PC-3 (cell line): ENCODE results near the gene IRS2. TPM values are rescaled to one million over a fixed set of nuclear protein-coding genes. Genes with fewer than 3 reads are reported as not detected.

Source experiments
- ATAC-seq: fragments of 200-7000 bp; cut with Tn5 transposase; 2 replicates; pipeline ENCODE4 v1.9.1; 2020; ENCODE audit warnings: mild to moderate bottlenecking, moderate library complexity
- BruUV-seq: library from RNA; stranded (reverse); fragments of 400-500 nt; replicated peaks from 2 replicates; lab custom pipeline; 2021; lab: Mats Ljungman, UMichigan
- CTCF ChIA-PET: fragments of 300-600 bp; sonication (Branson Sonifier 250); formaldehyde crosslinking; loops from one replicate; lab custom pipeline; 2022; ENCODE audit warnings: antibody characterized with exemption; lab: Charles Lee
- POLR2A ChIA-PET: fragments of 300-600 bp; sonication (Branson Sonifier 250); formaldehyde crosslinking; loops from one replicate; lab custom pipeline; 2022; ENCODE audit warnings: antibody characterized with exemption; ENCODE audit not compliant: unreplicated experiment; lab: Charles Lee
- DNase-seq: peaks from one replicate; pipeline ENCODE4 v3.0.0-alpha.2; 2015
- H2AFZ ChIP-seq: fragments of 300-600 bp; sonication (generic); 2 replicates; pipeline ENCODE4 v1.6.0; 2016; ENCODE audit warnings: antibody characterized with exemption, low read length
- H3F3A ChIP-seq: fragments of 300-600 bp; sonication (generic); one replicate; pipeline ENCODE4 v1.6.0; 2017; ENCODE audit warnings: antibody characterized with exemption, low read length, control low read depth, mild to moderate bottlenecking; ENCODE audit not compliant: unreplicated experiment
- H3K27ac ChIP-seq: fragments of 300-600 bp; sonication (generic); 2 replicates; pipeline ENCODE4 v1.5.1; 2016; ENCODE audit warnings: mild to moderate bottlenecking, low read length
- H3K27me3 ChIP-seq: fragments of 300-600 bp; sonication (generic); 2 replicates; pipeline ENCODE4 v1.6.1; 2016; ENCODE audit warnings: low read length, mixed read lengths
- H3K36me3 ChIP-seq: fragments of 300-600 bp; sonication (generic); 2 replicates; pipeline ENCODE4 v1.6.1; 2016; ENCODE audit warnings: low read depth, mixed run types, low read length, mixed read lengths
- H3K4me1 ChIP-seq: fragments of 300-600 bp; sonication (generic); 2 replicates; pipeline ENCODE4 v1.5.1; 2016; ENCODE audit warnings: low read length; ENCODE audit not compliant: insufficient read depth
- H3K4me2 ChIP-seq: fragments of 300-600 bp; sonication (generic); 2 replicates; pipeline ENCODE4 v1.6.0; 2016; ENCODE audit warnings: low read length
- H3K4me3 ChIP-seq: fragments of 300-600 bp; sonication (generic); 2 replicates; pipeline ENCODE4 v1.5.1; 2016; ENCODE audit warnings: mild to moderate bottlenecking, low read length, mixed read lengths
- H3K79me2 ChIP-seq: fragments of 300-600 bp; sonication (generic); 2 replicates; pipeline ENCODE4 v1.6.1; 2017; ENCODE audit warnings: low read length, mixed read lengths
- H3K9ac ChIP-seq: fragments of 300-600 bp; sonication (generic); 2 replicates; pipeline ENCODE4 v1.6.0; 2016; ENCODE audit warnings: mild to moderate bottlenecking, low read length
- H3K9me2 ChIP-seq: fragments of 300-600 bp; sonication (generic); replicated peaks from 2 replicates; pipeline ENCODE4 v1.6.1; 2016; ENCODE audit warnings: mixed run types, low read length, mixed read lengths
- H3K9me3 ChIP-seq: fragments of 300-600 bp; sonication (generic); 2 replicates; pipeline ENCODE4 v1.6.1; 2016; ENCODE audit warnings: low read length, mixed read lengths
- H4K20me1 ChIP-seq: fragments of 300-600 bp; sonication (generic); 2 replicates; pipeline ENCODE4 v1.6.1; 2016; ENCODE audit warnings: low read length, mixed read lengths
- CTCF ChIP-seq: fragments of 300-600 bp; sonication (generic); conservative IDR thresholded peaks from 2 replicates; pipeline ENCODE4 v1.5.1; 2017; ENCODE audit warnings: antibody characterized with exemption, low read depth, mild to moderate bottlenecking, low read length
- EZH2 ChIP-seq: fragments of 300-600 bp; sonication (generic); IDR thresholded peaks from one replicate; pipeline ENCODE4 v1.6.1; 2017; ENCODE audit warnings: antibody characterized with exemption, mild to moderate bottlenecking, low read length; ENCODE audit not compliant: unreplicated experiment
- EZH2phosphoT487 ChIP-seq: fragments of 300-600 bp; sonication (generic); IDR thresholded peaks from 2 replicates; pipeline ENCODE4 v1.6.1; 2018; ENCODE audit warnings: mild to moderate bottlenecking, antibody characterized with exemption, low read length, borderline replicate concordance
- intact Hi-C: fragments of 100-400 bp; cut with micrococcal nuclease; formaldehyde crosslinking; loops from 2 replicates; pipeline ENCODE4 v1.9.0; 2023
- total RNA-seq: library from RNA; depleted of rRNA; stranded (reverse); fragments of >200 nt; gene quantifications from 2 replicates; pipeline ENCODE4 v1.2.3, GENCODE V29; 2014

Gene IRS2
- total RNA-seq, 1 experiment from 2014 or later: 5.6 TPM

- ATAC-seq (no peak), DNase-seq (no peak)
- Histone ChIP-seq H2AFZ (no peak overlapping the region), H3K4me3 (peak overlapping the region; percentile 82), H3K79me2 (peaks cover 68% of the 10 kb centered on the region), H3K4me1 (peaks cover 26% of the 10 kb centered on the region), H3K36me3 (no peaks in the 10 kb centered on the region), H3K9me3 (no peaks in the 10 kb centered on the region), H3K9me2 (no peaks in the 10 kb centered on the region), H3K27me3 (no peaks in the 10 kb centered on the region), H3K27ac (no peak overlapping the region), H4K20me1 (peaks cover 10% of the 10 kb centered on the region; the same call in 1 of the 2 replicates), H3K4me2 (peak overlapping the region; percentile 91), H3F3A (no peaks in the 10 kb centered on the region), H3K9ac (peak overlapping the region; percentile 70; the same call in 1 of the 2 replicates)
- ChIA-PET POLR2A (no interaction called here), CTCF (interaction anchor here (0.6 to 1.2 kb wide), 2 partner anchors 331 to 337 kb away, joined by 3 read pairs; no protein-coding TSS in a partner anchor)
- intact Hi-C loops: loop anchor here (5.0 to 10.0 kb wide), 2 partner anchors 41 to 508 kb away; no protein-coding TSS in a partner anchor
- TF ChIP-seq EZH2phosphoT487 (no peak), CTCF (no peak), EZH2 (no peak)
- no TSS peak for BruUV-seq
These were observed 3.5 kb downstream of the IRS2 start for GRCh38 chr13:109782823-109783431.

GRCh38 chr13:109782066-109782822, 4.1 kb downstream of the IRS2 start:
- Histone ChIP-seq H3K27ac (no peak overlapping the region), H3K4me3 (peak overlapping the region; percentile 82), H3F3A (no peaks in the 10 kb centered on the region), H3K4me1 (peaks cover 32% of the 10 kb centered on the region), H3K9me3 (no peaks in the 10 kb centered on the region), H3K36me3 (no peaks in the 10 kb centered on the region), H3K4me2 (peak overlapping the region; percentile 91), H3K79me2 (peaks cover 75% of the 10 kb centered on the region), H3K9ac (peak overlapping the region; percentile 47), H2AFZ (peak overlapping the region; percentile 21; the same call in 1 of the 2 replicates), H3K27me3 (no peaks in the 10 kb centered on the region), H4K20me1 (peaks cover 16% of the 10 kb centered on the region; the same call in 1 of the 2 replicates), H3K9me2 (no peaks in the 10 kb centered on the region)
- no TSS peak for BruUV-seq
- intact Hi-C loops: loop anchor here (5.0 to 10.0 kb wide), 2 partner anchors 40 to 507 kb away; no protein-coding TSS in a partner anchor
- ATAC-seq (no peak), DNase-seq (no peak)
- no peak for TF ChIP-seq EZH2phosphoT487
- TF ChIP-seq CTCF: no peak
- no peak for TF ChIP-seq EZH2
- CTCF ChIA-PET: no interaction called here
- POLR2A ChIA-PET: no interaction called here
